ENCODE measurements around the gene APOBEC3B. TPM values are rescaled to one million over a fixed set of nuclear protein-coding genes. Genes with fewer than 3 reads are reported as not detected.

Gene APOBEC3B
- total RNA-seq: 2.4 and 7.5 TPM in 2 replicates

DNA sequence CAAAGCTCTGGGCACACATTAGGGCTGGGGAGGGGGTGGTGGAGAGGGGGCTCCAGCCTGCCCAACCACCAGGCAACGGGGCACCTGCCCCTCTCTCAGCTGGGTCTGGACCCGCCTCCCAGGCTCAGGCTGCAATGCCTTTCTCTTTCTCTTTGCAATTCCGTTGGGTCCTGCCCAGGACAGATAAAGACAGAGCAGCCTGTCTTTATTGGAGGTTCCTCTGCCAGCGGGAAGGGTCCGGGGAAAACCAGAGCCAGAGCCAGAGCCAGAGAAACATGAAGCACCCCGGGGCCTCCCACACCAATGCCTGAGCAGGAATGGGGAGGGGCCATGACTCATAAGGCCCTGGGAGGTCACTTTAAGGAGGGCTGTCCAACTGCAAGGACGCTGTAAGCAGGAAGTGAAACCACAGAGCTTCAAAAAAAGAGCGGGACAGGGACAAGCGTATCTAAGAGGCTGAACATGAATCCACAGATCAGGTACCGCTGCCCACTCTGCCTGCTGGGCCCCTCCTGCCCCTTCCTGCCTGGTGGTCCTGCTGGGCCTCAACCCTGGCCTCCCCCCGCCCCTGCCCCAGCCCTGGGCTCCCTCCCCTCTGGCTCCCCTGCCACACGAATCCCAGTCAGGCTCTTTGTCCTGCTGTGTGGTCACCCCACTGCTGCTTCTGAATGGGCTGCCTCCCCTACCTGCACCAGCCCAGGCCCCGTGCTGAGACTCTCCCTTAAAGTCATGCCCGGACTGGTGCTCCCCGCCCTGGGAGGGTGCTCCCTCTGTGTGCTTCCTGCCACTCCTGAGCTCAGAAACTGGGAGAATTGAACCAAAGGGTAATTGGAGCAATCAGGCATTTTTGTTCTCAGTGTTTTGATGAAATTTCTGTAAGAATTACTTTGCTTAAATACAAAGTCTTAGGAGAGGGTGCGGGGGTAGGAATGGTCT is at the start of gene APOBEC3B:
APOBEC3B (plus strand) TSS at position 356 of the 936 bp plus-strand sequence; CDS start at position 463, 107 bp downstream.

DNA sequence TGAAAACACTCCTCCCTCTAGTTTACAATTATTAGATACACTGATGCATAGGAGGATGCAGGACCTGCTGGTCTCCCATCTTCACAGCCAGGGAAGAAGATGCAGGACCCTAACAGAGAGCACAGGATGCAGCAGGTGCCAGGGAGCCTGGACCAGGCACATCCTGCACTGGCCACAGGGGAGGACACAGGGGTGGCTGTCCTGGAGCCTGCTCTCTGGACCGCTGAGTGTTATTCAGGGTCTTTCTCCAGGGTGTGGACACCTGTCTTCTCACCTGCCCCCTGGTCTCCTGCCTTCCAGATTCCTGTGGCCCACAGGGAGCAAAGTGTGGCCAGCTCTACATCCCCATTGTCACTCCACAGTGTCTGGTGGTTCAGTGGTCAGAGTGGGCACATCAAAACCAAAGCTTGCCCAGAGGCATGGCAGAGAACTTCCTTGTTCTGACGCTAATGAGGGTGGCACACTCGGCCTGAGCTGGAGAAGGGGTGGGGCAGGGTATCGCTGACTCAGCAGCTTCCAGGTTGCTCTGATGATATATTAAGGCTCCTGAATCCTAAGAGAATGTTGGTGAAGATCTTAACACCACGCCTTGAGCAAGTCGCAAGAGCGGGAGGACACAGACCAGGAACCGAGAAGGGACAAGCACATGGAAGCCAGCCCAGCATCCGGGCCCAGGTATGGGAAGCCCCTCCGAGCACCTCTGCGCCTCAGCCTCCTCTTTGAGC is 24.9 kb upstream of the APOBEC3B start, which contains the start of gene APOBEC3A:
APOBEC3A (plus strand) TSS at position 564 of the 725 bp plus-strand sequence; CDS start at position 647, 83 bp downstream.

DNA sequence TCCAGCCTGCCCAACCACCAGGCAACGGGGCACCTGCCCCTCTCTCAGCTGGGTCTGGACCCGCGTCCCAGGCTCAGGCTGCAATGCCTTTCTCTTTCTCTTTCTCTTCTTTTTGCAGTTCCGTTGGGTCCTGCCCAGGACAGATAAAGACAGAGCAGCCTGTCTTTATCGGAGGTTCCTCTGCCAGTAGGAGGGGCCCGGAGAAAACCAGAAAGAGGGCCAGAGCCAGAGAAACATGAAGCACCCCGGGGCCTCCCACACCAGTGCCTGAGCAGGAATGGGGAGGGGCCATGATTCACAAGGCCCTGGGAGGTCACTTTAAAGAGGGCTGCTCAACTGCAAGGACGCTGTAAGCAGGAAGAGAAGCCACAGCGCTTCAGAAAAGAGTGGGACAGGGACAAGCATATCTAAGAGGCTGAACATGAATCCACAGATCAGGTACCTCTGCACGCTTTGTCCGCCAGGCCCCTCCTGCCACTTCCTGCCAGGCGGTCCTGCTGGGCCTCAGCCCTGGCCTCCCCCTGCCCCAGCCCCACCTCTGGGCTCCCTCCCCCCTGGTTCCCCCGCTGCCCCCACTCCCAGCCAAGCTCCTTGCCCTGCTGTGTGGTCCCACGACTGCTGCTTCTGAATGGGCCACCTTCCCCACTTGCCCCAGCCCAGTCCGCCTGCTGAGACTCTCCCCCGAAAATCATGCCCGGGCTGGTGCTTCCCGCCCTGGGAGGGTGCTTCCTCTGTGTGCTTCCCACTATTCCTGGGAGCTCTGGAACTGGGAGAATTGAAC is 32.0 kb downstream of the APOBEC3B start, which contains the start of gene APOBEC3C:
APOBEC3C (plus strand) TSS at position 316 of the 781 bp plus-strand sequence; CDS start at position 422, 106 bp downstream.

DNA sequence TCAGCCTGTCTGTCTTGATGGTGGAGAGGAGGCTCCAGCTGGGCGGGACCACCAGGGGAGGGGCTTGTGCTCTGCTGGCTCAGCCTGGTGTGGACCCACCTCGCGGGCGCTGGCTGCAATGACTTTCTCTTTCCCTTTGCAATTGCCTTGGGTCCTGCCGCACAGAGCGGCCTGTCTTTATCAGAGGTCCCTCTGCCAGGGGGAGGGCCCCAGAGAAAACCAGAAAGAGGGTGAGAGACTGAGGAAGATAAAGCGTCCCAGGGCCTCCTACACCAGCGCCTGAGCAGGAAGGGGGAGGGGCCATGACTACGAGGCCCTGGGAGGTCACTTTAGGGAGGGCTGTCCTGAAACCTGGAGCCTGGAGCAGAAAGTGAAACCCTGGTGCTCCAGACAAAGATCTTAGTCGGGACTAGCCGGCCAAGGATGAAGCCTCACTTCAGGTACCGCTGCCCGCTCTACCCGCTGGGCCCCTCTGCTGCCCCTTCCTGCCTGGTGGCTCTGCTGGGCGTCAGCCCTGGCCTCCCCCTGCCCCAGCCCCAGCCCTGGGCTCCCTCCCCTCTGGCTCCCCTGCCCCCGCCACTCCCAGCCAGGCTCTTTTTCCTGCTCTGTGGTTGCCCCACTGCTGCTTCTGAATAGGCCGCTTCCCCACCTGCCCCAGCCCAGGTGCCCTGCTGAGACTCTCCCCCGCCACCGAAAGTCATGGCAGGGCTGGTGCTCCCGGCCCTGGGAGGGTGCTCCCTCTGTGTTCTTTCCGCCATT is 58.6 kb downstream of the APOBEC3B start, which contains the start of gene APOBEC3F:
APOBEC3F (plus strand) TSS at position 327 of the 759 bp plus-strand sequence; CDS start at position 424, 97 bp downstream.

Other genes with a start within 250 kb of the APOBEC3B start
- 93.1 and 145 TPM in 2 replicates for gene SUN2, start 226.3 kb upstream of the APOBEC3B start, total RNA-seq
- gene DNAL4, start 188.2 kb upstream of the APOBEC3B start, total RNA-seq: 13.1 and 19.4 TPM in 2 replicates
- 2.0 and 4.6 TPM in 2 replicates for gene NPTXR, start 138.3 kb upstream of the APOBEC3B start, total RNA-seq
- 44.0 and 50.2 TPM in 2 replicates for gene CBX6, start 110.1 kb upstream of the APOBEC3B start, total RNA-seq
- gene APOBEC3A, start 24.7 kb upstream of the APOBEC3B start, total RNA-seq: not detected in 2 replicates
- gene APOBEC3C, start 31.9 kb downstream of the APOBEC3B start, total RNA-seq: 8.2 and 8.5 TPM in 2 replicates
- 0.75 and 0.77 TPM in 2 replicates for gene APOBEC3D, start 38.8 kb downstream of the APOBEC3B start, total RNA-seq
- 4.8 and 9.2 TPM in 2 replicates for gene APOBEC3F, start 58.5 kb downstream of the APOBEC3B start, total RNA-seq
- gene APOBEC3G, start 94.9 kb downstream of the APOBEC3B start, total RNA-seq: 14.5 and 15.4 TPM in 2 replicates
- not detected in 2 replicates for gene APOBEC3H, start 114.9 kb downstream of the APOBEC3B start, total RNA-seq
- gene CBX7, start 170.3 kb downstream of the APOBEC3B start, total RNA-seq: 6.2 and 13.5 TPM in 2 replicates